Epithelial cell of proximal tubule (primary cell): Measurements from ENCODE around the gene SLC25A42. TPM values are rescaled to one million over a fixed set of nuclear protein-coding genes. Genes with fewer than 3 reads are reported as not detected.

Experiments used
- DNase-seq: peaks from one replicate; pipeline ENCODE4 v3.0.0-alpha.2; 2011; ENCODE audit warnings: low read depth
- H3K4me3 ChIP-seq: 2 replicates; pipeline ENCODE4 v1.5.1; 2011; ENCODE audit warnings: low read depth, mild to moderate bottlenecking, low read length
- total RNA-seq: library from RNA; depleted of rRNA; stranded (reverse); fragments of >200 nt; gene quantifications from 2 replicates; pipeline ENCODE4 v1.2.3, GENCODE V29; 2015
- TF ChIP-seq, protein P1 (sequence below): conservative IDR thresholded peaks from 2 replicates; pipeline ENCODE4 v1.5.1; 2012; ENCODE audit warnings: low read depth, mild to moderate bottlenecking, low read length

SLC25A42 gene
- total RNA-seq, 1 donor from 2014 or later = 2.9 TPM

GRCh38 chr19:19078801-19079200 lies 15.0 kb downstream of the SLC25A42 start:
- no peak overlapping the region for H3K4me3 ChIP-seq
- TF ChIP-seq, protein P1, sequence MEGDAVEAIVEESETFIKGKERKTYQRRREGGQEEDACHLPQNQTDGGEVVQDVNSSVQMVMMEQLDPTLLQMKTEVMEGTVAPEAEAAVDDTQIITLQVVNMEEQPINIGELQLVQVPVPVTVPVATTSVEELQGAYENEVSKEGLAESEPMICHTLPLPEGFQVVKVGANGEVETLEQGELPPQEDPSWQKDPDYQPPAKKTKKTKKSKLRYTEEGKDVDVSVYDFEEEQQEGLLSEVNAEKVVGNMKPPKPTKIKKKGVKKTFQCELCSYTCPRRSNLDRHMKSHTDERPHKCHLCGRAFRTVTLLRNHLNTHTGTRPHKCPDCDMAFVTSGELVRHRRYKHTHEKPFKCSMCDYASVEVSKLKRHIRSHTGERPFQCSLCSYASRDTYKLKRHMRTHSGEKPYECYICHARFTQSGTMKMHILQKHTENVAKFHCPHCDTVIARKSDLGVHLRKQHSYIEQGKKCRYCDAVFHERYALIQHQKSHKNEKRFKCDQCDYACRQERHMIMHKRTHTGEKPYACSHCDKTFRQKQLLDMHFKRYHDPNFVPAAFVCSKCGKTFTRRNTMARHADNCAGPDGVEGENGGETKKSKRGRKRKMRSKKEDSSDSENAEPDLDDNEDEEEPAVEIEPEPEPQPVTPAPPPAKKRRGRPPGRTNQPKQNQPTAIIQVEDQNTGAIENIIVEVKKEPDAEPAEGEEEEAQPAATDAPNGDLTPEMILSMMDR = no peak
- DNase-seq = no peak

- no peak overlapping the region for H3K4me3 ChIP-seq
Measured at GRCh38 chr19:19079571-19079970, 15.8 kb downstream of the SLC25A42 start.

DNA sequence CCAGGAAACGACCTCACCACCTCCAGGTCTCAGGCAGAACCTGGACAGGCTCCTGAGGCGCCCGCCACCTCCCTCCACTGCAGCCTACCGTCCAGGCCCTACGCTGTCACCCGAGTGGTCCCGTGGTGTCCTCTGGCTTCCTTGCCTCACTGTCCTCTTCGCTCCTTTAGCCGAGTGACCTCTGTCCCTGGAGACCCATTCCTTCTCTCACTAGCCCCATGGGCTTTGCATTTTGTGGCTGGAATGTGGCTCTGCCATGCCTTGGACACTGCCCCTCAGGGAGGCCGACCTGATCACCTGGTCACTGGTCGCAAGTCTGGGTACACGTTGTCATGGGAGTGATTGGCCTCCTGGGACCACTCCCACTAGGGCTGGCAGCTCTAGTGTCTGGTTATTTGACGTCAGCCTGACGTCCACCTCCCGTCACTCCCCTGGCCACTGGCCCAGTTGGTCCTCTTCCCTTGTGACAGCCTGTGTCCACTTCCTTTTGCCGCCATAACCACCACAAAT lies 17.9 kb downstream of the SLC25A42 start:
- no peak overlapping the region for H3K4me3 ChIP-seq

More at GRCh38 chr19:19079571-19079970, 15.8 kb downstream of the SLC25A42 start:
- DNase-seq = no peak
- TF ChIP-seq, protein P1 = no peak

GRCh38 chr19:19083413-19084178 lies 19.8 kb downstream of the SLC25A42 start:
- no peak for DNase-seq
- TF ChIP-seq, protein P1 = no peak
- no peak overlapping the region for H3K4me3 ChIP-seq

More for the DNA sequence above, 17.9 kb downstream of the SLC25A42 start:
- no peak for DNase-seq
- TF ChIP-seq, protein P1 = no peak

GRCh38 chr19:19087676-19088075 lies 23.9 kb downstream of the SLC25A42 start:
- TF ChIP-seq, protein P1 = no peak
- no peak for DNase-seq
- H3K4me3 ChIP-seq = no peak overlapping the region

DNA sequence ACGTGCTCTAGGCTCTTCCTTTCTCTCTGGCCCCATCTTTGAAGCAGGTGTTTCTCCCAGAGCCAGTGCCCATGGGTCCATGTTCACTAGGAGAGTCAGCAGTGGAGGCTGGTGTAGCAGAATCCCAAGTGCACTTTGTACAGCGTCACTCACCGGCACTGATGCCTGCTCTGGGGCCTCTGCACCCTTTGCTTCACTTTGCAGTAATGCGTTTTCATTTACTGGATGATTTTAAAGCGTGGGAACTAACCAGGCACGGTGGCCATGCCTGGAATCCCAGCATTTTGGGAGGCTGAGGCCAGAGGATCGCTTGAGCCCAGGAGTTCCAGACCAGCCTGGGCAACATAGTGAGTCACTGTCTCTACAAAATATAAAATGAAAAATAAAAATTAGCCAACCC lies 30.7 kb downstream of the SLC25A42 start:
- TF ChIP-seq, protein P1 = no peak
- DNase-seq = no peak
- H3K4me3 ChIP-seq = no peak overlapping the region

DNA sequence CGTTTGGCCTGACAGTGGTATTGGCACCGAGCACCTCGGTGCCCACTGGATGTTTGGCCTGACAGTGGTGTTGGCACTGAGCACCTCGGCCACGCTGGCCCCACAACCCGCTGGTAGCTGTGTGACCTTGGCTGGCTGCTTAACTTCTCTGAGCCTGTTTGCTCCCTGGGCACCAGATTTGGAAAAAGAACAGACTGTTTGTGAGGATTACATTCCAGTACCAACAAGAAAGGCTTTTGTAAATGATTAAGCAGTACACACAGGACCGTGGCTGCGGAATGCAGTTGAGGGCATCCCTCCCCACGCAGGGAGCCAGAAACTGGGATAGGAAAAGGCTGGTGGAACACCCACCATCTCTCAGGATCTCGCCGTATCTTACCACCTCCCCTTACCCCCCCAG lies 31.9 kb downstream of the SLC25A42 start:
- DNase-seq = no peak
- TF ChIP-seq, protein P1 = no peak
- H3K4me3 ChIP-seq = no peak overlapping the region
